Glutamatergic neuron (in vitro differentiated cells): ENCODE measurements around the gene KIAA1671. TPM values are rescaled to one million over a fixed set of nuclear protein-coding genes. Genes with fewer than 3 reads are reported as not detected.

Source experiments
- DNase-seq: peaks from one replicate; pipeline ENCODE4 v3.0.0; 2022
- H3K27ac Mint-ChIP-seq: one replicate; pipeline ENCODE4 v1.8.0; 2020; ENCODE audit warnings: mild to moderate bottlenecking, mixed read lengths, inconsistent platforms; ENCODE audit not compliant: unreplicated experiment
- H3K27me3 Mint-ChIP-seq: one replicate; pipeline ENCODE4 v1.8.0; 2020; ENCODE audit warnings: mild to moderate bottlenecking, moderate library complexity, mixed read lengths, inconsistent platforms; ENCODE audit not compliant: unreplicated experiment
- H3K36me3 Mint-ChIP-seq: one replicate; pipeline ENCODE4 v1.8.0; 2020; ENCODE audit warnings: mild to moderate bottlenecking, mixed read lengths, inconsistent platforms; ENCODE audit not compliant: unreplicated experiment
- H3K4me1 Mint-ChIP-seq: one replicate; pipeline ENCODE4 v1.8.0; 2020; ENCODE audit warnings: mild to moderate bottlenecking, low read depth, mixed read lengths, inconsistent platforms; ENCODE audit not compliant: unreplicated experiment
- H3K4me3 Mint-ChIP-seq: one replicate; pipeline ENCODE4 v1.8.0; 2020; ENCODE audit warnings: mild to moderate bottlenecking, mixed read lengths, inconsistent platforms; ENCODE audit not compliant: unreplicated experiment
- H3K9me3 Mint-ChIP-seq: one replicate; pipeline ENCODE4 v1.8.0; 2020; ENCODE audit warnings: mild to moderate bottlenecking, moderate library complexity, mixed read lengths, inconsistent platforms; ENCODE audit not compliant: unreplicated experiment
- CTCF ChIP-seq: fragments of 200-600 bp; sonication (generic); IDR thresholded peaks from one replicate; pipeline ENCODE4 v1.5.0; 2021; ENCODE audit not compliant: partially characterized antibody, unreplicated experiment
- total RNA-seq: library from RNA; stranded (reverse); fragmentation: NEBNext Ultra II Directional; extraction: Animal tissue kit (Norgen Biotek cat#: 25700); gene quantifications from one replicate; pipeline ENCODE4 v1.2.1, GENCODE V29; 2021; ENCODE audit not compliant: unreplicated experiment

Gene KIAA1671
- total RNA-seq, 1 donor from 2014 or later = 15.3 TPM

- Mint-ChIP-seq H3K36me3 (no peaks in the 10 kb centered on the region), H3K27ac (no peak overlapping the region), H3K9me3 (no peaks in the 10 kb centered on the region), H3K4me1 (peaks cover 11% of the 10 kb centered on the region), H3K4me3 (no peak overlapping the region), H3K27me3 (peaks cover 2% of the 10 kb centered on the region)
- TF ChIP-seq CTCF = no peak
- no peak for DNase-seq
Observed at GRCh38 chr22:25029181-25029580, 76.7 kb downstream of the KIAA1671 start.

GRCh38 chr22:25030636-25031035 is 78.1 kb downstream of the KIAA1671 start:
- H3K36me3 Mint-ChIP-seq = no peaks in the 10 kb centered on the region
- peaks cover 2% of the 10 kb centered on the region for H3K27me3 Mint-ChIP-seq
- TF ChIP-seq CTCF = no peak
- DNase-seq = no peak
- no peaks in the 10 kb centered on the region for H3K9me3 Mint-ChIP-seq
- H3K4me1 Mint-ChIP-seq = peaks cover 6% of the 10 kb centered on the region
- H3K4me3 Mint-ChIP-seq = no peak overlapping the region
- H3K27ac Mint-ChIP-seq = no peak overlapping the region

- no peak for DNase-seq
- H3K27ac Mint-ChIP-seq = no peak overlapping the region
- TF ChIP-seq CTCF = no peak
- H3K4me1 Mint-ChIP-seq = peaks cover 1% of the 10 kb centered on the region
- no peaks in the 10 kb centered on the region for H3K27me3 Mint-ChIP-seq
- no peak overlapping the region for H3K4me3 Mint-ChIP-seq
- H3K36me3 Mint-ChIP-seq = no peaks in the 10 kb centered on the region
- H3K9me3 Mint-ChIP-seq = no peaks in the 10 kb centered on the region
Observed at GRCh38 chr22:25032066-25032465, 79.5 kb downstream of the KIAA1671 start.

- H3K36me3 Mint-ChIP-seq = no peaks in the 10 kb centered on the region
- no peaks in the 10 kb centered on the region for H3K9me3 Mint-ChIP-seq
- TF ChIP-seq CTCF = no peak
Observed at GRCh38 chr22:25035715-25036114, 83.2 kb downstream of the KIAA1671 start.

GRCh38 chr22:25038239-25038638 is 85.7 kb downstream of the KIAA1671 start:
- H3K36me3 Mint-ChIP-seq = no peaks in the 10 kb centered on the region
- no peaks in the 10 kb centered on the region for H3K9me3 Mint-ChIP-seq
- H3K27ac Mint-ChIP-seq = no peak overlapping the region
- TF ChIP-seq CTCF = no peak
- H3K4me3 Mint-ChIP-seq = no peak overlapping the region
- H3K4me1 Mint-ChIP-seq = peaks cover 14% of the 10 kb centered on the region
- peaks cover 1% of the 10 kb centered on the region for H3K27me3 Mint-ChIP-seq
- no peak for DNase-seq

More at GRCh38 chr22:25035715-25036114, 83.2 kb downstream of the KIAA1671 start:
- Mint-ChIP-seq H3K4me3 (no peak overlapping the region), H3K27ac (no peak overlapping the region), H3K27me3 (no peaks in the 10 kb centered on the region), H3K4me1 (peaks cover 14% of the 10 kb centered on the region)
- no peak for DNase-seq
